ENCODE data around the gene ABLIM2.

Gene ABLIM2

GRCh38 chr4:8104491-8105305, 53.9 kb downstream of the ABLIM2 start:
- no peaks in the 10 kb centered on the region for H3K4me1 ChIP-seq (ENCODE audit: control insufficient read depth, insufficient read depth, low read length)
- no peak overlapping the region for H3K9ac ChIP-seq (ENCODE audit: low read length)
- no peaks in the 10 kb centered on the region for H3K27me3 ChIP-seq (ENCODE audit: control insufficient read depth, insufficient read depth, low read length)
- H3K36me3 ChIP-seq (ENCODE audit: control insufficient read depth, insufficient read depth, low read length) = no peaks in the 10 kb centered on the region
- no peak overlapping the region for H3K4me3 ChIP-seq (ENCODE audit: low read length)
- H3K27ac ChIP-seq (ENCODE audit: low read depth, low read length) = no peak overlapping the region

- Histone ChIP-seq H3K27me3 (ENCODE audit: control insufficient read depth, insufficient read depth, low read length) (no peaks in the 10 kb centered on the region), H3K4me3 (ENCODE audit: low read length) (no peak overlapping the region), H3K27ac (ENCODE audit: low read depth, low read length) (no peak overlapping the region), H3K4me1 (ENCODE audit: control insufficient read depth, insufficient read depth, low read length) (no peaks in the 10 kb centered on the region), H3K9ac (ENCODE audit: low read length) (no peak overlapping the region), H3K36me3 (ENCODE audit: control insufficient read depth, insufficient read depth, low read length) (no peaks in the 10 kb centered on the region)
Observed at GRCh38 chr4:8103421-8104390, 54.9 kb downstream of the ABLIM2 start.

GRCh38 chr4:8102831-8103230, 55.8 kb downstream of the ABLIM2 start:
- Histone ChIP-seq H3K4me3 (ENCODE audit: low read length) (no peak overlapping the region), H3K4me1 (ENCODE audit: control insufficient read depth, insufficient read depth, low read length) (no peaks in the 10 kb centered on the region), H3K27me3 (ENCODE audit: control insufficient read depth, insufficient read depth, low read length) (no peaks in the 10 kb centered on the region), H3K27ac (ENCODE audit: low read depth, low read length) (no peak overlapping the region), H3K9ac (ENCODE audit: low read length) (no peak overlapping the region), H3K36me3 (ENCODE audit: control insufficient read depth, insufficient read depth, low read length) (no peaks in the 10 kb centered on the region)

- no peak overlapping the region for H3K27ac ChIP-seq (ENCODE audit: low read depth, low read length)
- no peak overlapping the region for H3K4me3 ChIP-seq (ENCODE audit: low read length)
Observed at GRCh38 chr4:8102076-8102355, 56.6 kb downstream of the ABLIM2 start.

GRCh38 chr4:8101213-8102075, 57.2 kb downstream of the ABLIM2 start:
- H3K9ac ChIP-seq (ENCODE audit: low read length) = no peak overlapping the region
- no peaks in the 10 kb centered on the region for H3K4me1 ChIP-seq (ENCODE audit: control insufficient read depth, insufficient read depth, low read length)
- no peak overlapping the region for H3K27ac ChIP-seq (ENCODE audit: low read depth, low read length)
- no peak overlapping the region for H3K4me3 ChIP-seq (ENCODE audit: low read length)
- no peaks in the 10 kb centered on the region for H3K27me3 ChIP-seq (ENCODE audit: control insufficient read depth, insufficient read depth, low read length)
- H3K36me3 ChIP-seq (ENCODE audit: control insufficient read depth, insufficient read depth, low read length) = no peaks in the 10 kb centered on the region

More at GRCh38 chr4:8102076-8102355, 56.6 kb downstream of the ABLIM2 start:
- Histone ChIP-seq H3K36me3 (ENCODE audit: control insufficient read depth, insufficient read depth, low read length) (no peaks in the 10 kb centered on the region), H3K4me1 (ENCODE audit: control insufficient read depth, insufficient read depth, low read length) (no peaks in the 10 kb centered on the region), H3K9ac (ENCODE audit: low read length) (no peak overlapping the region), H3K27me3 (ENCODE audit: control insufficient read depth, insufficient read depth, low read length) (no peaks in the 10 kb centered on the region)

GRCh38 chr4:8099981-8100464, 58.6 kb downstream of the ABLIM2 start:
- Histone ChIP-seq H3K27me3 (ENCODE audit: control insufficient read depth, insufficient read depth, low read length) (no peaks in the 10 kb centered on the region), H3K4me1 (ENCODE audit: control insufficient read depth, insufficient read depth, low read length) (no peaks in the 10 kb centered on the region), H3K36me3 (ENCODE audit: control insufficient read depth, insufficient read depth, low read length) (no peaks in the 10 kb centered on the region), H3K4me3 (ENCODE audit: low read length) (no peak overlapping the region), H3K9ac (ENCODE audit: low read length) (no peak overlapping the region), H3K27ac (ENCODE audit: low read depth, low read length) (no peak overlapping the region)

GRCh38 chr4:8098506-8098905, 60.1 kb downstream of the ABLIM2 start:
- Histone ChIP-seq H3K27ac (ENCODE audit: low read depth, low read length) (no peak overlapping the region), H3K27me3 (ENCODE audit: control insufficient read depth, insufficient read depth, low read length) (no peaks in the 10 kb centered on the region), H3K36me3 (ENCODE audit: control insufficient read depth, insufficient read depth, low read length) (no peaks in the 10 kb centered on the region), H3K9ac (ENCODE audit: low read length) (no peak overlapping the region), H3K4me1 (ENCODE audit: control insufficient read depth, insufficient read depth, low read length) (no peaks in the 10 kb centered on the region), H3K4me3 (ENCODE audit: low read length) (no peak overlapping the region)

- H3K27ac ChIP-seq (ENCODE audit: low read depth, low read length) = no peak overlapping the region
- H3K4me3 ChIP-seq (ENCODE audit: low read length) = no peak overlapping the region
- no peak overlapping the region for H3K9ac ChIP-seq (ENCODE audit: low read length)
- H3K36me3 ChIP-seq (ENCODE audit: control insufficient read depth, insufficient read depth, low read length) = no peaks in the 10 kb centered on the region
- no peaks in the 10 kb centered on the region for H3K27me3 ChIP-seq (ENCODE audit: control insufficient read depth, insufficient read depth, low read length)
- no peaks in the 10 kb centered on the region for H3K4me1 ChIP-seq (ENCODE audit: control insufficient read depth, insufficient read depth, low read length)
Observed at GRCh38 chr4:8097721-8098345, 60.8 kb downstream of the ABLIM2 start.

- Histone ChIP-seq H3K9ac (ENCODE audit: low read length) (no peak overlapping the region), H3K36me3 (ENCODE audit: control insufficient read depth, insufficient read depth, low read length) (no peaks in the 10 kb centered on the region), H3K4me1 (ENCODE audit: control insufficient read depth, insufficient read depth, low read length) (no peaks in the 10 kb centered on the region), H3K27ac (ENCODE audit: low read depth, low read length) (no peak overlapping the region), H3K27me3 (ENCODE audit: control insufficient read depth, insufficient read depth, low read length) (no peaks in the 10 kb centered on the region), H3K4me3 (ENCODE audit: low read length) (no peak overlapping the region)
Observed at GRCh38 chr4:8097141-8097541, 61.5 kb downstream of the ABLIM2 start.

GRCh38 chr4:8096690-8097061, 61.9 kb downstream of the ABLIM2 start:
- Histone ChIP-seq H3K9ac (ENCODE audit: low read length) (no peak overlapping the region), H3K4me3 (ENCODE audit: low read length) (no peak overlapping the region), H3K27me3 (ENCODE audit: control insufficient read depth, insufficient read depth, low read length) (no peaks in the 10 kb centered on the region), H3K4me1 (ENCODE audit: control insufficient read depth, insufficient read depth, low read length) (no peaks in the 10 kb centered on the region), H3K36me3 (ENCODE audit: control insufficient read depth, insufficient read depth, low read length) (no peaks in the 10 kb centered on the region), H3K27ac (ENCODE audit: low read depth, low read length) (no peak overlapping the region)

- Histone ChIP-seq H3K4me1 (ENCODE audit: control insufficient read depth, insufficient read depth, low read length) (no peaks in the 10 kb centered on the region), H3K27me3 (ENCODE audit: control insufficient read depth, insufficient read depth, low read length) (no peaks in the 10 kb centered on the region), H3K36me3 (ENCODE audit: control insufficient read depth, insufficient read depth, low read length) (no peaks in the 10 kb centered on the region), H3K9ac (ENCODE audit: low read length) (no peak overlapping the region), H3K27ac (ENCODE audit: low read depth, low read length) (no peak overlapping the region), H3K4me3 (ENCODE audit: low read length) (no peak overlapping the region)
Observed at GRCh38 chr4:8095956-8096689, 62.5 kb downstream of the ABLIM2 start.

All from rectal smooth muscle tissue (tissue), 1 donor.